Colonic mucosa (tissue), 4 donors: ENCODE results near the gene LRP1B. TPM values are rescaled to one million over a fixed set of nuclear protein-coding genes. Genes with fewer than 3 reads are reported as not detected.

Experiments used
- DNase-seq: peaks from one replicate; pipeline ENCODE4 v3.0.0-alpha.2; 2020
- H3K27ac ChIP-seq: fragments of 200-600 bp; one replicate; pipeline ENCODE4 v1.8.0; 2021
- H3K27me3 ChIP-seq: fragments of 200-600 bp; one replicate; pipeline ENCODE4 v1.8.0; 2021
- H3K36me3 ChIP-seq: fragments of 200-600 bp; one replicate; pipeline ENCODE4 v1.8.0; 2021
- H3K4me1 ChIP-seq: fragments of 200-600 bp; one replicate; pipeline ENCODE4 v1.8.0; 2021; ENCODE audit warnings: mild to moderate bottlenecking
- H3K4me3 ChIP-seq: fragments of 200-600 bp; one replicate; pipeline ENCODE4 v1.8.0; 2021
- H3K9ac ChIP-seq, 2 donors: one replicate each; pipeline ENCODE4 v1.7.0; 2013; ENCODE audit warnings: control low read depth in 2 of 2, low read depth in 2 of 2, low read length in 2 of 2
- H3K9me3 ChIP-seq: fragments of 200-600 bp; one replicate; pipeline ENCODE4 v1.8.0; 2021
- CTCF ChIP-seq: fragments of 200-600 bp; IDR thresholded peaks from one replicate; pipeline ENCODE4 v1.8.0; 2022; ENCODE audit warnings: antibody characterized with exemption, mild to moderate bottlenecking
- intact Hi-C: fragments of 100-400 bp; cut with DNase I; formaldehyde crosslinking; loops from one replicate; pipeline ENCODE4 v1.14.1; 2022
- total RNA-seq, 2 donors: library from RNA; stranded (reverse); fragmentation: NEBNext Ultra II Directional in 1 of 2; extraction: Animal tissue kit (Norgen Biotek cat#: 25700) in 1 of 2; gene quantifications; one replicate each; pipeline ENCODE4 v1.2.1, GENCODE V29; 2021
- donor health status: healthy.
- donor health status: DM: no; HTN: no; CAD: no.
- donor health status: DM: no; HTN: no; CAD: no.

LRP1B gene
- total RNA-seq, 2 donors from 2014 or later, result 0.10 to 0.19 TPM

- no peak overlapping the region for H3K4me3 ChIP-seq
- intact Hi-C loops, result no loop called here
- H3K36me3 ChIP-seq, result no peaks in the 10 kb centered on the region
- no peaks in the 10 kb centered on the region for H3K27me3 ChIP-seq
- DNase-seq, result no peak
- H3K27ac ChIP-seq, result no peak overlapping the region
- no peaks in the 10 kb centered on the region for H3K4me1 ChIP-seq
- no peaks in the 10 kb centered on the region for H3K9me3 ChIP-seq
- no peak for TF ChIP-seq CTCF
- no peak overlapping the region for H3K9ac ChIP-seq
These were observed 1021.2 kb downstream of the LRP1B start for GRCh38 chr2:141109633-141110032.

- intact Hi-C loops, result no loop called here
- Histone ChIP-seq H3K9me3 (no peaks in the 10 kb centered on the region), H3K36me3 (no peaks in the 10 kb centered on the region), H3K4me1 (no peaks in the 10 kb centered on the region), H3K27me3 (no peaks in the 10 kb centered on the region), H3K27ac (no peak overlapping the region), H3K9ac (no peak overlapping the region), H3K4me3 (no peak overlapping the region)
- no peak for TF ChIP-seq CTCF
- no peak for DNase-seq
These were observed 1025.1 kb downstream of the LRP1B start for GRCh38 chr2:141105763-141106162.

- Histone ChIP-seq H3K9me3 (no peaks in the 10 kb centered on the region), H3K36me3 (no peaks in the 10 kb centered on the region), H3K9ac (no peak overlapping the region), H3K27ac (no peak overlapping the region), H3K27me3 (no peaks in the 10 kb centered on the region), H3K4me1 (no peaks in the 10 kb centered on the region), H3K4me3 (no peak overlapping the region)
- no peak for TF ChIP-seq CTCF
- intact Hi-C loops, result no loop called here
- DNase-seq, result no peak
These were observed 1027.6 kb downstream of the LRP1B start for GRCh38 chr2:141103216-141103615.

GRCh38 chr2:141079231-141079630 is 1051.6 kb downstream of the LRP1B start:
- no peaks in the 10 kb centered on the region for H3K4me1 ChIP-seq
- H3K27ac ChIP-seq, result no peak overlapping the region
- no peak for TF ChIP-seq CTCF
- no peaks in the 10 kb centered on the region for H3K36me3 ChIP-seq
- H3K27me3 ChIP-seq, result no peaks in the 10 kb centered on the region
- no peak overlapping the region for H3K9ac ChIP-seq
- intact Hi-C loops, result no loop called here
- H3K9me3 ChIP-seq, result no peaks in the 10 kb centered on the region
- H3K4me3 ChIP-seq, result no peak overlapping the region
- no peak for DNase-seq

GRCh38 chr2:141075753-141076152 is 1055.1 kb downstream of the LRP1B start:
- intact Hi-C loops, result no loop called here
- TF ChIP-seq CTCF, result no peak
- no peaks in the 10 kb centered on the region for H3K27me3 ChIP-seq

More at GRCh38 chr2:141075753-141076152, 1055.1 kb downstream of the LRP1B start:
- Histone ChIP-seq H3K36me3 (no peaks in the 10 kb centered on the region), H3K4me1 (no peaks in the 10 kb centered on the region), H3K9ac (no peak overlapping the region), H3K9me3 (no peaks in the 10 kb centered on the region), H3K27ac (no peak overlapping the region), H3K4me3 (no peak overlapping the region)
- no peak for DNase-seq
